Peyer's patch (tissue), 4 donors: ENCODE measurements around the gene RNF213. TPM values are rescaled to one million over a fixed set of nuclear protein-coding genes. Genes with fewer than 3 reads are reported as not detected.
"Not testable (repeated sequence)": the region's sequence is repeated elsewhere in the genome, so short reads cannot be mapped to it uniquely, and the experiment has no call there.

Source experiments
- DNase-seq, 3 donors: peaks; one replicate each; pipeline ENCODE4 v3.0.0-alpha.2; 2017 to 2019
- H3K27ac ChIP-seq, 4 donors: fragments of 200-600 bp; sonication (generic); one replicate each; pipeline ENCODE4 v1.5.1; 2016 to 2019
- H3K27me3 ChIP-seq, 2 donors: fragments of 200-600 bp; sonication (generic); one replicate each; pipeline ENCODE4 v1.5.1; 2019
- H3K36me3 ChIP-seq, 3 donors: fragments of 200-600 bp; sonication (generic); one replicate each; pipeline ENCODE4 v1.5.1; 2016 to 2019
- H3K4me1 ChIP-seq, 4 donors: fragments of 200-600 bp; sonication (generic); one replicate each; pipeline ENCODE4 v1.5.1; 2016 to 2019
- H3K4me3 ChIP-seq, 4 donors: fragments of 200-600 bp; sonication (generic); 1 replicate in 3 of 4; 2 replicates in 1 of 4; pipeline ENCODE4 v1.5.1; 2016 to 2019; ENCODE audit warnings: mild to moderate bottlenecking in 1 of 4
- H3K9me3 ChIP-seq, 4 donors: fragments of 200-600 bp; sonication (generic); one replicate each; pipeline ENCODE4 v1.5.1; 2016 to 2019; ENCODE audit warnings: mild to moderate bottlenecking in 1 of 4
- CTCF ChIP-seq, 6 experiments: fragments of 450-650 bp in 4 of 6; fragments of 200-600 bp in 2 of 6; sonication (generic) in 1 of 6; IDR thresholded peaks; one replicate each; pipeline ENCODE4 v1.5.1; 2017 to 2019; ENCODE audit warnings: antibody characterized with exemption in 6 of 6, mild to moderate bottlenecking in 3 of 6, moderate library complexity in 1 of 6
- POLR2A ChIP-seq, 2 donors: fragments of 450-650 bp; IDR thresholded peaks; one replicate each; pipeline ENCODE4 v1.5.1; 2017; ENCODE audit warnings: antibody characterized with exemption in 2 of 2, mild to moderate bottlenecking in 2 of 2, moderate library complexity in 2 of 2
- total RNA-seq, 4 donors: library from RNA; depleted of rRNA; stranded (reverse); fragments of >200 nt; gene quantifications; one replicate each; pipeline ENCODE4 v1.1.0, GENCODE V29; 2016

Gene RNF213
- total RNA-seq, 4 donors from 2014 or later = 187 to 404 (median 293) TPM

- Histone ChIP-seq H3K36me3 (peaks cover 0 to 40% (median 0%) of the 10 kb centered on the region in 3 donors), H3K27me3 (no peaks in the 10 kb centered on the region), H3K27ac (no peak overlapping the region), H3K4me1 (peaks cover 0 to 3% (median 0%) of the 10 kb centered on the region in 4 donors), H3K9me3 (no peaks in the 10 kb centered on the region), H3K4me3 (no peak overlapping the region)
- no peak for TF ChIP-seq POLR2A (IDR thresholded peaks at IDR 0.05)
- TF ChIP-seq CTCF (IDR thresholded peaks at IDR 0.05) = no peak
- DNase-seq = no peak
Observed at GRCh38 chr17:80270836-80271235, 10.2 kb downstream of the RNF213 start.

GRCh38 chr17:80272366-80272765 lies 11.7 kb downstream of the RNF213 start:
- H3K27ac ChIP-seq = no peak overlapping the region
- H3K4me1 ChIP-seq = no peaks in the 10 kb centered on the region
- TF ChIP-seq POLR2A (IDR thresholded peaks at IDR 0.05) = no peak
- no peak for TF ChIP-seq CTCF (IDR thresholded peaks at IDR 0.05)
- H3K36me3 ChIP-seq = peaks cover 0 to 30% (median 0%) of the 10 kb centered on the region in 3 donors
- no peak for DNase-seq
- no peak overlapping the region for H3K4me3 ChIP-seq
- H3K9me3 ChIP-seq = no peaks in the 10 kb centered on the region
- H3K27me3 ChIP-seq = no peaks in the 10 kb centered on the region

GRCh38 chr17:80274331-80274730 lies 13.7 kb downstream of the RNF213 start:
- no peak overlapping the region for H3K27ac ChIP-seq
- no peaks in the 10 kb centered on the region for H3K9me3 ChIP-seq
- no peak overlapping the region for H3K4me3 ChIP-seq
- no peaks in the 10 kb centered on the region for H3K27me3 ChIP-seq
- peaks cover 0 to 40% (median 0%) of the 10 kb centered on the region in 3 donors for H3K36me3 ChIP-seq
- no peaks in the 10 kb centered on the region for H3K4me1 ChIP-seq
- DNase-seq = no peak
- TF ChIP-seq POLR2A (IDR thresholded peaks at IDR 0.05) (no peak), CTCF (IDR thresholded peaks at IDR 0.05) (no peak)

GRCh38 chr17:80274871-80275449 lies 14.3 kb downstream of the RNF213 start:
- no peaks in the 10 kb centered on the region for H3K4me1 ChIP-seq
- no peak for TF ChIP-seq CTCF (IDR thresholded peaks at IDR 0.05)
- no peak for TF ChIP-seq POLR2A (IDR thresholded peaks at IDR 0.05)
- H3K9me3 ChIP-seq = no peaks in the 10 kb centered on the region
- H3K36me3 ChIP-seq = peaks cover 0 to 39% (median 0%) of the 10 kb centered on the region in 3 donors
- H3K27me3 ChIP-seq = no peaks in the 10 kb centered on the region
- H3K27ac ChIP-seq = no peak overlapping the region
- no peak for DNase-seq
- H3K4me3 ChIP-seq = no peak overlapping the region

- DNase-seq, H3K9me3 ChIP-seq, H3K4me3 ChIP-seq, H3K4me1 ChIP-seq, H3K27me3 ChIP-seq, H3K27ac ChIP-seq: not testable (repeated sequence)
- H3K36me3 ChIP-seq = peaks cover 0 to 41% (median 0%) of the 10 kb centered on the region in 3 donors
Observed at GRCh38 chr17:80275857-80276256, 15.2 kb downstream of the RNF213 start.

- Histone ChIP-seq H3K4me3 (no peak overlapping the region), H3K4me1 (no peaks in the 10 kb centered on the region), H3K27me3 (no peaks in the 10 kb centered on the region), H3K9me3 (no peaks in the 10 kb centered on the region), H3K36me3 (peaks cover 0 to 51% (median 0%) of the 10 kb centered on the region in 3 donors), H3K27ac (no peak overlapping the region)
- no peak for DNase-seq
- TF ChIP-seq POLR2A (IDR thresholded peaks at IDR 0.05) = no peak
- no peak for TF ChIP-seq CTCF (IDR thresholded peaks at IDR 0.05)
Observed at GRCh38 chr17:80277751-80278671, 17.4 kb downstream of the RNF213 start.
